ENCODE results near the gene TCF4.

DNA sequence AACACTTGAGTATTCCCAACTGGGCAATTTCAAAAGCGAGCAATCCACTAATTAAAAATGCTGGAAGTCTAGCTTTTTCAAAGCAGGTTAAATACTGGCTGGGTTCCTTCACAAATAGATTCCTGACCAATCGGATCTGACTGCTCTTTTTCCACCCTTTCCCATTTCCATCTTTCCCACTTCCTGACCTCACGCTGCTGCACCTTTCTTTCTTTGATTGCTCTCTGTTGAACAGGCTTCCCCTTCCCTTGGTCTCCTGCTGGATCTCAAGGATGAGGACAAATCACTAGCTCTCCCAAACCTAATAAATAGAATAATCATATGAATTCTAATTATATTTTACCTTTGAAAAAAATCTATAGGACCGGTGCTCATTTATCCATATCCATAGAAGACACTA, 121.2 kb downstream of the TCF4 start:
- TF ChIP-seq, protein P1, sequence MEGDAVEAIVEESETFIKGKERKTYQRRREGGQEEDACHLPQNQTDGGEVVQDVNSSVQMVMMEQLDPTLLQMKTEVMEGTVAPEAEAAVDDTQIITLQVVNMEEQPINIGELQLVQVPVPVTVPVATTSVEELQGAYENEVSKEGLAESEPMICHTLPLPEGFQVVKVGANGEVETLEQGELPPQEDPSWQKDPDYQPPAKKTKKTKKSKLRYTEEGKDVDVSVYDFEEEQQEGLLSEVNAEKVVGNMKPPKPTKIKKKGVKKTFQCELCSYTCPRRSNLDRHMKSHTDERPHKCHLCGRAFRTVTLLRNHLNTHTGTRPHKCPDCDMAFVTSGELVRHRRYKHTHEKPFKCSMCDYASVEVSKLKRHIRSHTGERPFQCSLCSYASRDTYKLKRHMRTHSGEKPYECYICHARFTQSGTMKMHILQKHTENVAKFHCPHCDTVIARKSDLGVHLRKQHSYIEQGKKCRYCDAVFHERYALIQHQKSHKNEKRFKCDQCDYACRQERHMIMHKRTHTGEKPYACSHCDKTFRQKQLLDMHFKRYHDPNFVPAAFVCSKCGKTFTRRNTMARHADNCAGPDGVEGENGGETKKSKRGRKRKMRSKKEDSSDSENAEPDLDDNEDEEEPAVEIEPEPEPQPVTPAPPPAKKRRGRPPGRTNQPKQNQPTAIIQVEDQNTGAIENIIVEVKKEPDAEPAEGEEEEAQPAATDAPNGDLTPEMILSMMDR (tag by site-specific recombination; IDR thresholded peaks at IDR 0.05) = no peak
- no peak for TF ChIP-seq ZNF350 (tag by site-specific recombination; IDR thresholded peaks at IDR 0.05)
